ENCODE measurements around the gene ACOX1. TPM values are rescaled to one million over a fixed set of nuclear protein-coding genes. Genes with fewer than 3 reads are reported as not detected.

ACOX1 gene
- total RNA-seq, 1 donor from 2014 or later, result 52.9 TPM

DNA sequence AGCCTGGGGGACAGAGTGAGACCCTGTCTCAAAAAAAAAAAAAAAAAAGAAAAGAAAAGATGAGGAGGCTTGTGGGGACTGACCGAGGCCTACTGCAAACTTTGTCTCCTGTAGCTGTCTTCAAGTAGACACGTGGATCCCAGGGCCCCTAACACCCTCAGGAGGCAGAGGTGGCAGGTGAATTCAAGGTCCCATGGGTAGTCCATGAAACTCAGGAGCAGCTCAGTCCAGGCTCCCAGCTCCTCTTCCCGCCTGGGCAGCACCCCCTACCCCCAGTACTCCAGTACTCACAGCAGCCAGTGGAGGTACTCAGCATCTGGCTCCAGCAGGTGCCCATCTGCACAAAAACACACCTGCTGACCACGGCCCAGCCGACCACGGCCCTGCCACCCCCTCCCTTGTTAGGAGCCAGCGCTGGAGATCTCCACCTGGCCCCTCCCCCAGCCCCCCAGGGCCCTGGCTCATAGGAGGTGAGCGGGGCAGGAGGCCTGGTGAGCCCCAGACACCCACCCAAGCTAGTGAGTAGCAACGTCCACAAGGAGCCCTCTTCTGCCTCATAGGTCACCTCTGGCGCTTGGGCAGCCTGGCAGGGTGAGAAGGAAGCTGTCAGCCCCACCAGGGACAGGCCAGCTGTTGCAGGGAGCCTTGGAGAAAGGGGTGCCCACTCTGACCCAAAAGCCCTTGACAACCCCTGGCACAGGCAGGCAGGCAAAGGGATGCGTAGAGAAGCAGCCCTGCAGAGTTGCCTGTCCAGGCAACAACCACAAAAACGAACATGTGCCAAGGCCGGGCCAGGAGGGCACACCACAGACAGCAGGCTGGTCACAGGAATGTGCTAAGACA lies 78.1 kb downstream of the ACOX1 start:
- TF ChIP-seq, protein P1, sequence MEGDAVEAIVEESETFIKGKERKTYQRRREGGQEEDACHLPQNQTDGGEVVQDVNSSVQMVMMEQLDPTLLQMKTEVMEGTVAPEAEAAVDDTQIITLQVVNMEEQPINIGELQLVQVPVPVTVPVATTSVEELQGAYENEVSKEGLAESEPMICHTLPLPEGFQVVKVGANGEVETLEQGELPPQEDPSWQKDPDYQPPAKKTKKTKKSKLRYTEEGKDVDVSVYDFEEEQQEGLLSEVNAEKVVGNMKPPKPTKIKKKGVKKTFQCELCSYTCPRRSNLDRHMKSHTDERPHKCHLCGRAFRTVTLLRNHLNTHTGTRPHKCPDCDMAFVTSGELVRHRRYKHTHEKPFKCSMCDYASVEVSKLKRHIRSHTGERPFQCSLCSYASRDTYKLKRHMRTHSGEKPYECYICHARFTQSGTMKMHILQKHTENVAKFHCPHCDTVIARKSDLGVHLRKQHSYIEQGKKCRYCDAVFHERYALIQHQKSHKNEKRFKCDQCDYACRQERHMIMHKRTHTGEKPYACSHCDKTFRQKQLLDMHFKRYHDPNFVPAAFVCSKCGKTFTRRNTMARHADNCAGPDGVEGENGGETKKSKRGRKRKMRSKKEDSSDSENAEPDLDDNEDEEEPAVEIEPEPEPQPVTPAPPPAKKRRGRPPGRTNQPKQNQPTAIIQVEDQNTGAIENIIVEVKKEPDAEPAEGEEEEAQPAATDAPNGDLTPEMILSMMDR (IDR thresholded peaks at IDR 0.05; ENCODE audit: partially characterized antibody, unreplicated experiment), result no peak
- H3K36me3 Mint-ChIP-seq (ENCODE audit: unreplicated experiment), result no peaks in the 10 kb centered on the region
- peaks cover 8% of the 10 kb centered on the region for H3K4me1 Mint-ChIP-seq (ENCODE audit: low read depth, unreplicated experiment)
- peaks cover 4% of the 10 kb centered on the region for H3K9me3 Mint-ChIP-seq (ENCODE audit: unreplicated experiment)
- H3K27ac Mint-ChIP-seq (ENCODE audit: unreplicated experiment), result no peak overlapping the region
- H3K27me3 Mint-ChIP-seq (ENCODE audit: unreplicated experiment), result peaks cover 6% of the 10 kb centered on the region
- H3K4me3 Mint-ChIP-seq (ENCODE audit: unreplicated experiment), result no peak overlapping the region
- DNase-seq, result no peak

DNA sequence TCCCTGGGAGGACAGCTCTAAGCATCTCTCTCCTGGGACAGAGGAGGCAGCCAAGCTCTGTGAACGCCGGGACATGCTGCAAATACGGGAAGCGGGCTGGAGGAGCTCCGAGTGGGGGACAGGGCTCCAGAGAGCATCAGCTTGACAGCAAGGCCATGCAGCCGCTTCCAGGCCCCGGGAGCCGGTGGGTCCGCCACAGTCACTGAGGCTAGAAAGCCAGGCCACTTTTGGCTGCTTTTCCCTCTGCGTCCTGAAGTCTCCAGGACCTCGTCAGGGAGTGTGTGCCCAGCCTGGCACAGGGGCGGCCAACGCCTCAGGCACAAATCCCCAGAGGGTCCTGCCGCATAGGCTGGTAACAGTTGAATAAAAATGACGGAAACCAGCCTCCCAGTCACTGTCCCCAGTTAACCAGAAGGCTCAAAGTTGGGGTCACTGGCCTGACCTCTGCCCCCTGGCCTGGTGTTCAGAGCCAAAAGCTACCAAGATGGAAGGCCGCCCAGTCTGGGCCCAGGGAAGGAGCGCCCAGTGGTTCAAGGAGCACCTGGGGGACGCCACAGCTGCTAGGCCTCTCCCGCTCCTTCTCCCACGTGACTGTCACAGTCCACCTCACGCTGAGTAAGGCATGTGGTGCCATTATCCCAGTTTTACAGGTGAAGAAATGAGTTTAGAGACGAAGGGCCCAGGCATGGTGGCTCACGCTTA lies 79.0 kb downstream of the ACOX1 start:
- peaks cover 11% of the 10 kb centered on the region for H3K27me3 Mint-ChIP-seq (ENCODE audit: unreplicated experiment)
- no peak for DNase-seq
- H3K4me3 Mint-ChIP-seq (ENCODE audit: unreplicated experiment), result no peak overlapping the region
- TF ChIP-seq, protein P1 (IDR thresholded peaks at IDR 0.05; ENCODE audit: partially characterized antibody, unreplicated experiment), result no peak
- peaks cover 12% of the 10 kb centered on the region for H3K9me3 Mint-ChIP-seq (ENCODE audit: unreplicated experiment)
- H3K36me3 Mint-ChIP-seq (ENCODE audit: unreplicated experiment), result no peaks in the 10 kb centered on the region
- peaks cover 15% of the 10 kb centered on the region for H3K4me1 Mint-ChIP-seq (ENCODE audit: low read depth, unreplicated experiment)
- H3K27ac Mint-ChIP-seq (ENCODE audit: unreplicated experiment), result no peak overlapping the region

DNA sequence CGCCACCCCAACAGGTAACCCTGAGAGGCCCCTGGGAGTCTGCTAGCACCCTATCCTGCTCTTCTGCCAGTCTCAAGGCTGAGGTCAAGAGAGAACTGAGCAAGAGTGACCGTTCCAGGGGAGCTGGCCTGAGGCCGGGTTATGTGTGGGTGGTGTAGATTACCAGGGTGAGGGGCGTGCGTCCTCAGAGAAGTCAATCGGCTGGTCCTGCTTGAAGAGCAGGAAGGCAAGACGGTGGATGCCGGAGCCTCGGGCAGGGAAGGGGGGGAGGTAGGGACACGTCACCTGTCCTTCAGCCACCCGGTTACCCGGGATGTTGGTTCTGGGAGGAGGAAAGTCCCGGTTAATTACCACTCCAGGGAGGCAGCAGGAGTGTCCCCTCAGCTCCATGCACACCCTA lies 79.6 kb downstream of the ACOX1 start:
- Mint-ChIP-seq H3K9me3 (ENCODE audit: unreplicated experiment) (peaks cover 13% of the 10 kb centered on the region), H3K4me3 (ENCODE audit: unreplicated experiment) (no peak overlapping the region), H3K27ac (ENCODE audit: unreplicated experiment) (no peak overlapping the region), H3K27me3 (ENCODE audit: unreplicated experiment) (peaks cover 11% of the 10 kb centered on the region), H3K4me1 (ENCODE audit: low read depth, unreplicated experiment) (peaks cover 16% of the 10 kb centered on the region), H3K36me3 (ENCODE audit: unreplicated experiment) (no peaks in the 10 kb centered on the region)
- TF ChIP-seq, protein P1 (IDR thresholded peaks at IDR 0.05; ENCODE audit: partially characterized antibody, unreplicated experiment), result no peak
- no peak for DNase-seq

DNA sequence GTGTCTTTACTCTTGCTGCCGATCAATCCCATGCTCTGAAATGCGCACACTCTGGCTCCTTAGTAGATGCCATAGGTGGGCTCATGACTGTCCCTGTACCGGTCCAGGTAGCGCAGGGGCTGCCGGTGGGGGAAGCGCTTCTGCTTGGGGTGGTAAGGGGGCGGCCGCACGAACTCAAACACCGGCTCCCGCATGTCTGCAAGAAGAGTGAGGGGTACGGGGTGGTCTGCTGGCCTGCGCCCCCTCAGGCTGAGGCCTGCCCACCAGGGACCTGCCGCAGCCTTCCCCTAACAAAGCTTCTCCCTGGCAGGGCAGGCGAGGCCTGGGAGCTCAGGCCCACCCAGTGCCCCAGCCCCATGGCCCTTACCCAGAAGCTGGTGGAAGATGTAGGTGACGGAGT lies 80.2 kb downstream of the ACOX1 start:
- Mint-ChIP-seq H3K27ac (ENCODE audit: unreplicated experiment) (no peak overlapping the region), H3K36me3 (ENCODE audit: unreplicated experiment) (peaks cover 2% of the 10 kb centered on the region), H3K27me3 (ENCODE audit: unreplicated experiment) (peaks cover 15% of the 10 kb centered on the region), H3K4me3 (ENCODE audit: unreplicated experiment) (no peak overlapping the region), H3K9me3 (ENCODE audit: unreplicated experiment) (peaks cover 17% of the 10 kb centered on the region), H3K4me1 (ENCODE audit: low read depth, unreplicated experiment) (peaks cover 21% of the 10 kb centered on the region)
- TF ChIP-seq, protein P1 (IDR thresholded peaks at IDR 0.05; ENCODE audit: partially characterized antibody, unreplicated experiment), result no peak
- no peak for DNase-seq

DNA sequence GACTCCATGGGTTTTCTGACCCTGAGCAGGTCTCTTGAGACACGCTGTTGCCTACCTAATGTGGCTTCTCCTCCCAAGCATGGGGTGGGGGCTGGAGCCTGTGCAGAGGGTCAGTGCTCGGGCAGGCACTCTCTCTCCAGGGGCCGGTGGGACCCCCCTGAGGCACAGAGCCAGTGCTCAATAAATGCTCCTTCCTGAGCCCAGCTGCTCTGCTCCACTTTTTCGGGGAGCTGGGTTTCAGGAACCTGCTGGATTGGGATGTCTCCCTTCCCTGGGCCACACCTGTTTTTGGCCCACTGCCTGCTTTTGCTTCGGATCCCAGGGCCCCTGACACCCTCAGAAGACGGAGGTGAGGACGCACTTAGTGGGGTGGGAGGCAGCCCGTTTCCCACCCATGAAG lies 80.9 kb downstream of the ACOX1 start:
- Mint-ChIP-seq H3K9me3 (ENCODE audit: unreplicated experiment) (peaks cover 17% of the 10 kb centered on the region), H3K4me3 (ENCODE audit: unreplicated experiment) (peak overlapping the region; percentile 86), H3K36me3 (ENCODE audit: unreplicated experiment) (peaks cover 4% of the 10 kb centered on the region), H3K4me1 (ENCODE audit: low read depth, unreplicated experiment) (peaks cover 22% of the 10 kb centered on the region), H3K27ac (ENCODE audit: unreplicated experiment) (peak overlapping the region; percentile 60), H3K27me3 (ENCODE audit: unreplicated experiment) (peaks cover 17% of the 10 kb centered on the region)
- TF ChIP-seq, protein P1 (IDR thresholded peaks at IDR 0.05; ENCODE audit: partially characterized antibody, unreplicated experiment), result no peak
- DNase-seq, result no peak

All from glutamatergic neuron (in vitro differentiated cells).